Fibroblast of skin of right quadriceps (primary cell): ENCODE data around the gene NEK6.

Source experiments
- DNase-seq: peaks from one replicate; pipeline ENCODE4 v3.0.0-alpha.2; 2013

The NEK6 gene

GRCh38 chr9:124384846-124385245, 127.1 kb downstream of the NEK6 start:
- DNase-seq = no peak

DNA sequence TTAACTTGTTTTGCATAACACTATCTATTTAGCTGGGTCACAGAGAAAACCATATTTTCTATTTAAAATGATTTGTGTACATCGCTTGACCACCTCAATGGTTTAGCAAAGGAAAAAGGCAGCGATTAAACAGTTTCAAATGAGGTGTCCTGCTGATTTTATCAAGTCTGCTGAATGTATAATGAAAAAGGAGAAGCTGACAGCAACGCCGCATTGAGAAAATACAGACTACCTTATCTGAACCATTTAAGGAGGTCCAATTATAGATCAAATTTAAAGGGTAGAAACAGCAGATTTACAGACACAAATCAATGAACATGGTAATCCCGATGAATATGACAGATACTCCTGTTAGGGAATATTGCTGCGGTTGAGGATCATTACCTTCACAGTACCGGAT, 127.9 kb downstream of the NEK6 start:
- DNase-seq = no peak

DNA sequence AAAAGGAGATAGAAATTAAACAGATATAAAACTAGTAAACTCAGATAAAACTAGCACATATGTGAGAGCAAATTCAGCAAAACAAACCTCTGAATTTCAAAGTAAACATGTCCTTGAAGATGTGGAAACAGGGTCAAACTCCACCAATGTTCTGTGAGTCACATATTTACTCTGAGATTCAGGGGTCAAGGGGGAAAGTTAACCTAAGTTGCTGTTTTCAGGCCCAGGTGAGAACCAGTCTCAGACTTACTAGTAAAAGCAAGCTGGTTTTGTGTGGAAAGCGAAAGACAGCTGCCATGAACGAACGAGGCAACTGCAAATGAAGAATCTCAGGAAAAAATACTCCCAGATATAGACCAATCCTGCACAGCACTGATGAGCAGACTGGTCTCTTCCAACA, 128.5 kb downstream of the NEK6 start:
- no peak for DNase-seq

DNA sequence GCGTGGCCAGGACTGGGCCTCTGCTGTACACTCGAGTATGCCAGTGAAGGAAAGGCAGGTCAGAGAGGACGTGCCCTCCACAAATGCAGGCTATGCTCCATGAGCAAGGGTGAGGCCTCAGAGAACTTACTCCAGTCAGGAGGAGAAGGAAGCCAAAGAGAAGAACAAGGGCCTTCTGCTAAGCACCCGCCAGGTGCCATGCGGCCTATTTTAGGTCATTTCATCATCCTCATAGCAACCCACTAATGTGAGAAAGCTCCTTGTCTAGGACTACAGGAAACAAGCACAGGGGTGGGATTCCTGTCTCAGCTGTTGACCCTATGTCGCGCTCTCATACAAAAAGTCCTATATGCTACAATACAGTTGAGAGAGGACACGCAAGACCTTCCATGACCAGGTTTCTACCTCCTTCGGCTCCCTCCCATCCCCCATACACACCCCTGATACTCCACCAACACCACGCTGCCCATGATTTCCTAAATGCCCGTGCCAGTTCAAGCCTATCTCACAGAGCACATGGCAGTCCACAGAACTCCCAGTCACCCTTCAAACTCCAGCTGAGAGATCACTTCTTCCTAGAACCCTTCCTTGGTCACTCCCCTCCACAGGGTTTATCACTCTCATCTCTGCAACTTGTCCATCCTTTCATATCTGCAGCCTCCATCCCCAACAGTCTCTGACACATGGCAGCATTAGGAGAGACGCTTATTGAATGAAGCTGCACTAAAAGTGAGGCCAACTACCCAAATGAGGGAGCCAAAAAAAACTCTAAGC, 130.7 kb downstream of the NEK6 start:
- DNase-seq = no peak

GRCh38 chr9:124389146-124389939, 131.6 kb downstream of the NEK6 start:
- no peak for DNase-seq

DNA sequence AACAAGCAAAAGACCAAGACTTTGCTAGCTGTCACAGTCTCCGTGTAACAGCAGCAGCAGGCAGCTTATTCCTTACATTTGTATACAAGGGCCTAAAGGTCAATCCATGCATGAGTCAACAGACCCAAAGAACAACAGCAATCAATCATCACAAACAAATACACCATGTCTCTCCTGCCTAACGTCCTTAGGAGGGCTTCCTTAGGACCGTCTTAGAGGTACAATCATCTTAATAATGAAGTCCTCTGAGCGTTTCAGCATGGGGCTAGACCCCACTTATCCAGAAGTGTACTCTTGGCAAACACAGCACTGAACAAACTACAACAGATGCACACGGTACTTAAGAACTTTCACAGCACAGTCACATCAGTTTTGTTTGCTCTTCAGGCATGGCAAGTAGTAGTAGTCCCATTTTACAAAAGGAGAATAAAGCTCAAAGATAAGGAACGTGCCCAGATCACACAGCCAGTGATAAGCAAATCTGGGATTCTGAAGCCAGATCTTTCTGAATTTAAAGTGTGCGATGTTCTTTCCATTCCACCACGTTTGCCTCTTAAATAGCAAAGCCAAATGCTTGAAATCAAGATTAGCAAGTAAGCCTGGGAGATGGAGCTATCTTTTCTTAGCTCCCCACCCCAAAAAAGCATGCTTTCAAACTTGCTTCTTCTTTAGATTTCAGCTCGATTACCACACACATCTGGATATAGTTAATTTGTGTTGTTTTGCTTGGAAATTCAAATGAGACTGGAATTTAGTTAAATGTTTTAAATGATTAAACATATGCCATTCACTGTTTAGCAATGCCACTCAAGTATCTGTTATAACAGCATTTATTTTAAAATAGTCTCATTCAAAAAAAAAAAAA, 133.3 kb downstream of the NEK6 start:
- DNase-seq = peak; percentile 62

GRCh38 chr9:124392254-124392870, 134.6 kb downstream of the NEK6 start:
- DNase-seq = no peak

- DNase-seq = peak; percentile 93
Measured at GRCh38 chr9:124392871-124393460, 135.2 kb downstream of the NEK6 start.

GRCh38 chr9:124394167-124394566, 136.4 kb downstream of the NEK6 start:
- no peak for DNase-seq

GRCh38 chr9:124394596-124394995, 136.8 kb downstream of the NEK6 start:
- no peak for DNase-seq

DNA sequence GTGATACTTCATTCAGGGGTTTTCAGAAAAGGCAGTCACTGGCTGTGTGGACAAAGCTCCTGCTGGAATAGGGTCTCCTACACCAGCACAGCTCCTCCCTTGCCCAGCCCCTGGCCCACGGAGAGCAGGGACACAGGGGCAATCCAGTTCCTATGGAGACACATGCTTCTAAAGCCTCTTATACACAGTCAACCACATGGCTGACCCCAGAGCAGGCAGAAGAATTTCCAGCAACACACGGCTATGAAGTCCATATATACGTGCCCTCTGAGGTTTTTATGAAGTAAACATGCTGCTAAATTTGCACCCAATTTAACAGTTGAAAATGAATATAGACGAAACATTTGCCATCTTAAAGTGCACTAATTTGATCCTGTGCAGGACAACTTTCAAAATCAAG, 138.1 kb downstream of the NEK6 start:
- DNase-seq = no peak

GRCh38 chr9:124398191-124398935, 140.6 kb downstream of the NEK6 start:
- DNase-seq = no peak

DNA sequence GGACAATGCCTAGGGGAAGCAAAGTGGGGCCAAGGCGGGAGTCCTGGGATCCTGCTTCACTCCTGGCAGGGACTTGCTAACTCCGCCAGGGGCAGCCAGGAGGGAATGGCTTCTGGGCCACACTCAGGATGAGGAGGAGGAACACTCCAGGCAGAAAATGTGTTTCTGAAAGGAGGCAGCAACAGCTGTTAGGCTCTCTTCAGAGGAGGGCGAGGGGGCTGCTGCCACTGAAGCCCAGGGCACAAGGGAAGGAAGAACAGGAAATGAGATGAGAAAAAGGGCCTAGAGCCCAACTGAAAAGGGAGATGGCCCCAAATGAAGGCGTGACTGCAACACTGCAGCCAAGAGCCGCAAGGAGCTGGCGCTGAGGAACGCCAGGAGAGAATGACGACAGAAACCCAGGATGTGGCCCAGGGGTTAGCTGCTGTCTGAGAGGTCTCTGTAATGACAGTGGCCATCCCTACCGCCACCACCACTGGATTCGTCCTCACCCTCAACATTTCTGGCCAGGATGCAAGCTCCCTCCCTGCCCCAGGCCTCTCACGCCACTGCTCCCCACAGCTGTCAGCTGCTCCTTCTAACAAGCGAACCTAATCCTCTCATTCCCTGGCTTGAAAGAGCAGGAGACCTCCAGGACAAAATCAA, 141.7 kb downstream of the NEK6 start:
- DNase-seq = no peak

- DNase-seq = no peak
Measured at GRCh38 chr9:124399968-124400940, 142.5 kb downstream of the NEK6 start.
